ENCODE data around the gene FHIT. TPM values are rescaled to one million over a fixed set of nuclear protein-coding genes. Genes with fewer than 3 reads are reported as not detected.

Gene FHIT
- total and polyA plus RNA-seq, 4 donors: 2.1 to 14.7 (median 6.6) TPM

- DNase-seq (ENCODE audit: low spot score): no peak
- 62% methylated on average over 4 of the region's 4 CpGs for WGBS
- TF ChIP-seq GABPA (IDR thresholded peaks at IDR 0.05 in 1 of 2, conservative IDR thresholded peaks at IDR 0.05 in 1 of 2) (no peak), EGR1 (IDR thresholded peaks at IDR 0.05; ENCODE audit: low read depth in 2 of 2) (no peak), CTCF (IDR thresholded peaks at IDR 0.05; ENCODE audit: low read depth, low read length, missing input control) (no peak), RXRA (IDR thresholded peaks at IDR 0.05) (no peak), ATF3 (IDR thresholded peaks at IDR 0.05) (no peak), HNF4A (conservative IDR thresholded peaks at IDR 0.05) (no peak), FOXA1 (IDR thresholded peaks at IDR 0.05) (no peak), HNF4G (IDR thresholded peaks at IDR 0.05) (no peak), NR2F2 (IDR thresholded peaks at IDR 0.05) (no peak)
- Histone ChIP-seq H3K27me3 (ENCODE audit: control insufficient read depth in 4 of 4, insufficient read depth in 4 of 4, low read length in 3 of 4) (no peaks in the 10 kb centered on the region), H3K27ac (ENCODE audit: low read depth in 1 of 2, low read length in 2 of 2) (no peak overlapping the region), H3K9ac (ENCODE audit: low read depth in 1 of 2, low read length in 2 of 2) (no peak overlapping the region), H3K4me3 (ENCODE audit: low read depth in 1 of 3, low read length in 3 of 3) (no peak overlapping the region), H3K4me1 (ENCODE audit: control insufficient read depth in 4 of 4, insufficient read depth in 4 of 4, low read length in 3 of 4) (no peaks in the 10 kb centered on the region), H3K36me3 (ENCODE audit: control insufficient read depth in 4 of 4, insufficient read depth in 3 of 4, low read depth in 1 of 4, low read length in 3 of 4) (no peaks in the 10 kb centered on the region), H3K9me3 (ENCODE audit: control insufficient read depth in 4 of 4, low read length in 3 of 4) (no peaks in the 10 kb centered on the region)
Measured at GRCh38 chr3:60101621-60102020, 1149.6 kb downstream of the FHIT start.

- Histone ChIP-seq H3K9ac (ENCODE audit: low read depth in 1 of 2, low read length in 2 of 2) (no peak overlapping the region), H3K27ac (ENCODE audit: low read depth in 1 of 2, low read length in 2 of 2) (no peak overlapping the region), H3K27me3 (ENCODE audit: control insufficient read depth in 4 of 4, insufficient read depth in 4 of 4, low read length in 3 of 4) (no peaks in the 10 kb centered on the region), H3K4me1 (ENCODE audit: control insufficient read depth in 4 of 4, insufficient read depth in 4 of 4, low read length in 3 of 4) (no peaks in the 10 kb centered on the region), H3K4me3 (ENCODE audit: low read depth in 1 of 3, low read length in 3 of 3) (no peak overlapping the region), H3K9me3 (ENCODE audit: control insufficient read depth in 4 of 4, low read length in 3 of 4) (peaks cover 0 to 2% (median 0%) of the 10 kb centered on the region in 4 donors), H3K36me3 (ENCODE audit: control insufficient read depth in 4 of 4, insufficient read depth in 3 of 4, low read depth in 1 of 4, low read length in 3 of 4) (no peaks in the 10 kb centered on the region)
- TF ChIP-seq ATF3 (IDR thresholded peaks at IDR 0.05) (no peak), CTCF (IDR thresholded peaks at IDR 0.05; ENCODE audit: low read depth, low read length, missing input control) (no peak), NR2F2 (IDR thresholded peaks at IDR 0.05) (no peak), YY1 (IDR thresholded peaks at IDR 0.05) (no peak), HNF4A (conservative IDR thresholded peaks at IDR 0.05) (no peak), SP1 (IDR thresholded peaks at IDR 0.05) (no peak), FOXA2 (IDR thresholded peaks at IDR 0.05) (no peak), RXRA (IDR thresholded peaks at IDR 0.05) (no peak), GABPA (IDR thresholded peaks at IDR 0.05 in 1 of 2, conservative IDR thresholded peaks at IDR 0.05 in 1 of 2) (no peak), REST (IDR thresholded peaks at IDR 0.05) (no peak), RAD21 (IDR thresholded peaks at IDR 0.05) (no peak), FOXA1 (IDR thresholded peaks at IDR 0.05) (no peak), HNF4G (IDR thresholded peaks at IDR 0.05) (no peak), TAF1 (conservative IDR thresholded peaks at IDR 0.05) (no peak), ZBTB33 (IDR thresholded peaks at IDR 0.05) (no peak)
- 90% methylated on average over 5 of the region's 5 CpGs for WGBS
- no peak for DNase-seq (ENCODE audit: low spot score)
Measured at GRCh38 chr3:60096403-60096802, 1154.8 kb downstream of the FHIT start.

Measured in liver (tissue), 9 donors.